Measurements from ENCODE around the gene RGPD8. TPM values are rescaled to one million over a fixed set of nuclear protein-coding genes. Genes with fewer than 3 reads are reported as not detected.
"Not testable (repeated sequence)": the region's sequence is repeated elsewhere in the genome, so short reads cannot be mapped to it uniquely, and the experiment has no call there.

The RGPD8 gene
- polyA plus RNA-seq, 3 donors, result 0.29 to 3.4 (median 1.2) TPM

GRCh38 chr2:112360055-112360454 is 73.4 kb downstream of the RGPD8 start:
- 100% methylated on average over 3 of the region's 7 CpGs for WGBS (ENCODE audit: insufficient coverage)
- H3K4me2 ChIP-seq (replicated peaks; ENCODE audit: extremely low read depth, low read length, poor library complexity, severe bottlenecking); H3K4me3 Mint-ChIP-seq; H3K79me2 ChIP-seq (ENCODE audit: insufficient read depth, low read length); H3K4me1 Mint-ChIP-seq; H3K36me3 Mint-ChIP-seq; H3K4me3 ChIP-seq (replicated peaks in 1 of 3; ENCODE audit: low read depth in 2 of 3, low read length in 3 of 3); H4K20me1 ChIP-seq (ENCODE audit: insufficient read depth, low read length); H3K27me3 ChIP-seq (ENCODE audit: control insufficient read depth in 2 of 2, insufficient read depth in 2 of 2, low read length in 2 of 2); H2AFZ ChIP-seq (ENCODE audit: insufficient read depth, low read depth, low read length, poor library complexity, severe bottlenecking); DNase-seq; H3K4me1 ChIP-seq (ENCODE audit: control insufficient read depth in 1 of 2, insufficient read depth in 2 of 2, low read length in 2 of 2); H3K9ac ChIP-seq (ENCODE audit: insufficient read depth, low read length, poor library complexity, severe bottlenecking); H3K27me3 Mint-ChIP-seq (ENCODE audit: low read depth in 3 of 3); H3K36me3 ChIP-seq (replicated peaks in 1 of 2; ENCODE audit: control insufficient read depth in 1 of 2, insufficient read depth in 2 of 2, low read length in 2 of 2); intact Hi-C loops (cut with micrococcal nuclease); H3K27ac ChIP-seq (ENCODE audit: low read depth in 1 of 2, low read length in 2 of 2); H3K9me3 ChIP-seq (replicated peaks in 1 of 2; ENCODE audit: control insufficient read depth in 1 of 2, insufficient read depth in 1 of 2, low read length in 2 of 2): not testable (repeated sequence)
- H3K9me3 Mint-ChIP-seq, result peaks cover 4 to 28% (median 17%) of the 10 kb centered on the region in 7 donors
- peak overlapping the region in 1 of 7 donors; percentile 7 for H3K27ac Mint-ChIP-seq

- H3K9me3 ChIP-seq (replicated peaks in 1 of 2; ENCODE audit: control insufficient read depth in 1 of 2, insufficient read depth in 1 of 2, low read length in 2 of 2); H3K27me3 ChIP-seq (ENCODE audit: control insufficient read depth in 2 of 2, insufficient read depth in 2 of 2, low read length in 2 of 2); H3K27me3 Mint-ChIP-seq (ENCODE audit: low read depth in 3 of 3); H3K36me3 ChIP-seq (replicated peaks in 1 of 2; ENCODE audit: control insufficient read depth in 1 of 2, insufficient read depth in 2 of 2, low read length in 2 of 2); H3K27ac Mint-ChIP-seq; H3K36me3 Mint-ChIP-seq; H3K79me2 ChIP-seq (ENCODE audit: insufficient read depth, low read length); H3K4me1 ChIP-seq (ENCODE audit: control insufficient read depth in 1 of 2, insufficient read depth in 2 of 2, low read length in 2 of 2); H3K4me3 Mint-ChIP-seq; H3K27ac ChIP-seq (ENCODE audit: low read depth in 1 of 2, low read length in 2 of 2); intact Hi-C loops (cut with micrococcal nuclease); DNase-seq; H3K9ac ChIP-seq (ENCODE audit: insufficient read depth, low read length, poor library complexity, severe bottlenecking); H3K4me2 ChIP-seq (replicated peaks; ENCODE audit: extremely low read depth, low read length, poor library complexity, severe bottlenecking); H2AFZ ChIP-seq (ENCODE audit: insufficient read depth, low read depth, low read length, poor library complexity, severe bottlenecking); H4K20me1 ChIP-seq (ENCODE audit: insufficient read depth, low read length); H3K4me1 Mint-ChIP-seq; H3K4me3 ChIP-seq (replicated peaks in 1 of 3; ENCODE audit: low read depth in 2 of 3, low read length in 3 of 3): not testable (repeated sequence)
- WGBS (ENCODE audit: insufficient coverage), result no CpG with 5 or more reads among the region's 2 CpGs
- peaks cover 2 to 22% (median 11%) of the 10 kb centered on the region in 7 donors for H3K9me3 Mint-ChIP-seq
These were observed 79.1 kb downstream of the RGPD8 start for GRCh38 chr2:112354335-112354734.

- peaks cover 0 to 10% (median 8%) of the 10 kb centered on the region in 7 donors for H3K9me3 Mint-ChIP-seq
These were observed 80.4 kb downstream of the RGPD8 start for GRCh38 chr2:112352809-112353603.

GRCh38 chr2:112352292-112352691 is 81.2 kb downstream of the RGPD8 start:
- Mint-ChIP-seq H3K27ac (peak overlapping the region in 3 of 7 donors; percentile 20 to 42 (median 21)), H3K4me3 (peak overlapping the region in 1 of 2 donors; percentile 76)
- H3K27me3 ChIP-seq (ENCODE audit: control insufficient read depth in 2 of 2, insufficient read depth in 2 of 2, low read length in 2 of 2); H3K4me2 ChIP-seq (replicated peaks; ENCODE audit: extremely low read depth, low read length, poor library complexity, severe bottlenecking); H3K36me3 ChIP-seq (replicated peaks in 1 of 2; ENCODE audit: control insufficient read depth in 1 of 2, insufficient read depth in 2 of 2, low read length in 2 of 2); intact Hi-C loops (cut with micrococcal nuclease); H3K36me3 Mint-ChIP-seq; H2AFZ ChIP-seq (ENCODE audit: insufficient read depth, low read depth, low read length, poor library complexity, severe bottlenecking); H3K4me1 Mint-ChIP-seq; H3K27me3 Mint-ChIP-seq (ENCODE audit: low read depth in 3 of 3); H3K4me3 ChIP-seq (replicated peaks in 1 of 3; ENCODE audit: low read depth in 2 of 3, low read length in 3 of 3); H3K27ac ChIP-seq (ENCODE audit: low read depth in 1 of 2, low read length in 2 of 2); H3K4me1 ChIP-seq (ENCODE audit: control insufficient read depth in 1 of 2, insufficient read depth in 2 of 2, low read length in 2 of 2); H3K9me3 Mint-ChIP-seq; H3K9me3 ChIP-seq (replicated peaks in 1 of 2; ENCODE audit: control insufficient read depth in 1 of 2, insufficient read depth in 1 of 2, low read length in 2 of 2); DNase-seq; H3K79me2 ChIP-seq (ENCODE audit: insufficient read depth, low read length); H4K20me1 ChIP-seq (ENCODE audit: insufficient read depth, low read length): not testable (repeated sequence)
- no CpG with 5 or more reads among the region's 2 CpGs for WGBS (ENCODE audit: insufficient coverage)
- H3K9ac ChIP-seq (ENCODE audit: insufficient read depth, low read length, poor library complexity, severe bottlenecking), result peak overlapping the region; percentile 6

More at GRCh38 chr2:112352809-112353603, 80.4 kb downstream of the RGPD8 start:
- 95% methylated on average over 3 of the region's 25 CpGs for WGBS (ENCODE audit: insufficient coverage)
- H3K36me3 ChIP-seq (replicated peaks in 1 of 2; ENCODE audit: control insufficient read depth in 1 of 2, insufficient read depth in 2 of 2, low read length in 2 of 2); H3K4me3 ChIP-seq (replicated peaks in 1 of 3; ENCODE audit: low read depth in 2 of 3, low read length in 3 of 3); H3K4me2 ChIP-seq (replicated peaks; ENCODE audit: extremely low read depth, low read length, poor library complexity, severe bottlenecking); H3K27ac ChIP-seq (ENCODE audit: low read depth in 1 of 2, low read length in 2 of 2); H4K20me1 ChIP-seq (ENCODE audit: insufficient read depth, low read length); DNase-seq; H3K36me3 Mint-ChIP-seq; H3K4me3 Mint-ChIP-seq; H3K4me1 ChIP-seq (ENCODE audit: control insufficient read depth in 1 of 2, insufficient read depth in 2 of 2, low read length in 2 of 2); H3K27me3 ChIP-seq (ENCODE audit: control insufficient read depth in 2 of 2, insufficient read depth in 2 of 2, low read length in 2 of 2); H3K9me3 ChIP-seq (replicated peaks in 1 of 2; ENCODE audit: control insufficient read depth in 1 of 2, insufficient read depth in 1 of 2, low read length in 2 of 2); H3K9ac ChIP-seq (ENCODE audit: insufficient read depth, low read length, poor library complexity, severe bottlenecking); H2AFZ ChIP-seq (ENCODE audit: insufficient read depth, low read depth, low read length, poor library complexity, severe bottlenecking); H3K79me2 ChIP-seq (ENCODE audit: insufficient read depth, low read length); intact Hi-C loops (cut with micrococcal nuclease); H3K27me3 Mint-ChIP-seq (ENCODE audit: low read depth in 3 of 3); H3K27ac Mint-ChIP-seq; H3K4me1 Mint-ChIP-seq: not testable (repeated sequence)
